Calu3 (cell line): ENCODE measurements around the gene MTTP. TPM values are rescaled to one million over a fixed set of nuclear protein-coding genes. Genes with fewer than 3 reads are reported as not detected.

Experiments
- BruUV-seq: library from RNA; stranded (reverse); fragments of 400-500 nt; replicated peaks from 2 replicates; lab custom pipeline; 2021; lab: Mats Ljungman, UMichigan
- CTCF ChIA-PET: fragments of 300-600 bp; sonication (Branson Sonifier 250); formaldehyde crosslinking; loops from one replicate; lab custom pipeline; 2022; ENCODE audit warnings: antibody characterized with exemption; lab: Charles Lee
- DNase-seq: peaks from one replicate; pipeline ENCODE4 v3.0.0; 2022
- H3K27ac Mint-ChIP-seq: one replicate; pipeline ENCODE4 v1.8.0; 2022; ENCODE audit warnings: mixed read lengths; ENCODE audit not compliant: unreplicated experiment
- H3K27me3 Mint-ChIP-seq: one replicate; pipeline ENCODE4 v1.8.0; 2022; ENCODE audit warnings: mixed read lengths; ENCODE audit not compliant: unreplicated experiment
- H3K36me3 Mint-ChIP-seq: one replicate; pipeline ENCODE4 v1.8.0; 2022; ENCODE audit warnings: mild to moderate bottlenecking, moderate library complexity, mixed read lengths; ENCODE audit not compliant: insufficient read depth, unreplicated experiment
- H3K4me1 Mint-ChIP-seq: one replicate; pipeline ENCODE4 v1.8.0; 2022; ENCODE audit warnings: mild to moderate bottlenecking, low read depth, mixed read lengths; ENCODE audit not compliant: unreplicated experiment
- H3K4me3 Mint-ChIP-seq: one replicate; pipeline ENCODE4 v1.8.0; 2022; ENCODE audit warnings: mild to moderate bottlenecking, low read depth, moderate library complexity, mixed read lengths; ENCODE audit not compliant: unreplicated experiment
- H3K9me3 Mint-ChIP-seq: one replicate; pipeline ENCODE4 v1.8.0; 2022; ENCODE audit warnings: low read depth, mixed read lengths; ENCODE audit not compliant: unreplicated experiment
- intact Hi-C: fragments of 100-400 bp; cut with micrococcal nuclease; formaldehyde crosslinking; loops from one replicate; pipeline ENCODE4 v1.10.0; 2022; ENCODE audit not compliant: unreplicated experiment
- total RNA-seq: library from RNA; stranded (reverse); gene quantifications from 2 replicates; pipeline ENCODE4 v1.2.3, GENCODE V29; 2022
- TF ChIP-seq, protein P1 (sequence below): fragments of 200-600 bp; IDR thresholded peaks from one replicate; pipeline ENCODE4 v1.8.0; 2022; ENCODE audit warnings: antibody characterized with exemption; ENCODE audit not compliant: unreplicated experiment

MTTP gene
- total RNA-seq, 1 experiment from 2014 or later, result not detected

DNA sequence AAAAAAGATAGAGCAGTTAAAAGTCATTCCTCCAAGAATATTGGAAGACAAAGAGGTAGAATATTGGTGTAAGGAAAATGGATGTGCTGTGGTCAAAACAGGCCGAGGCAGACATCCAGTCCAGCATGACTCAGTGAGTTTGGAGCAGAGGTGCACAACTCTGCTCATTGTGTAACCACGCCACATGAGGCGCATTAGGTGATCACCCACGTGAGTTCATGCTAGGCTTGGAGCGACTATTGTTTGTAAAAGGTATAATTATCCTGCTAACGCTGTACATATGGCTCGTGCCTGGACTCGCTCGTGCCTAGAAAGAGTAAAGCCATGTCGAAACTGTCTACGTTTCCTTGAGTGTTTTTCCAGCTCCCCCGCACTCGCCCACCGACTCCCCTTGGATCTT lies 59.1 kb downstream of the MTTP start:
- CTCF ChIA-PET, result no interaction called here
- BruUV-seq, result no TSS peak

DNA sequence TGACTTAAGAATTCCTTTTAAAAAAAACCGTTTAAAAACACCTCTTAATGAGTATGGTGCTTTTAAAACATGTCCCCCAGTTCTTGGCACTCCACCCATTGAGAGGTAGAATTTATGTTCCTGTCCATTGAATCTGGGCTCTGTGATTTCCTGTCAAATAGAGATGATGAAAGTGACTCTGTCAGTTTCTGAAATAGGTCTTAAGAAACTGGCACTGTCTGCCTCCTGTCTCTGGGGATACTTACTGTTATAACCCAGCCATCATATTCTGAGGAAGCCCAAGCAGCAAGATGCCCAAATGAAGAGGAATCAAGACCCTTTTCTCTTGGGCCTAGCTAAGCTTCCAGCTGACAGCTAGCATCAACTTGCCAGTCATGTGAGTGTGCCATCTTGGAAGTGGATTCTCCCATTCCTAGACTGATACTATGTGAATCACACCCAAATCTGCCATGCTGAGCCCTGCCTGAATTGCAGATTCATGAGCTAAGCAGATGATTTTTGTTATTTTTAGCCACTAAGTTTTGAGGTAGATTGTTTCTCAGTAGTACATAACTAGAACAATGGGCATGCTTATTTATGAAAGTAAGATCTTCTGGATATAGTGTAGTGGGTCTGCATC lies 60.2 kb downstream of the MTTP start:
- intact Hi-C loops, result loop anchor here (5.0 kb wide), 1 partner anchor 73 kb away; the partner anchor contains the start of gene TRMT10A
- CTCF ChIA-PET, result no interaction called here
- Mint-ChIP-seq H3K27ac (no peak overlapping the region), H3K36me3 (no peaks in the 10 kb centered on the region), H3K4me1 (peaks cover 51% of the 10 kb centered on the region), H3K9me3 (no peaks in the 10 kb centered on the region), H3K27me3 (no peaks in the 10 kb centered on the region), H3K4me3 (no peak overlapping the region)
- BruUV-seq, result no TSS peak
- TF ChIP-seq, protein P1, sequence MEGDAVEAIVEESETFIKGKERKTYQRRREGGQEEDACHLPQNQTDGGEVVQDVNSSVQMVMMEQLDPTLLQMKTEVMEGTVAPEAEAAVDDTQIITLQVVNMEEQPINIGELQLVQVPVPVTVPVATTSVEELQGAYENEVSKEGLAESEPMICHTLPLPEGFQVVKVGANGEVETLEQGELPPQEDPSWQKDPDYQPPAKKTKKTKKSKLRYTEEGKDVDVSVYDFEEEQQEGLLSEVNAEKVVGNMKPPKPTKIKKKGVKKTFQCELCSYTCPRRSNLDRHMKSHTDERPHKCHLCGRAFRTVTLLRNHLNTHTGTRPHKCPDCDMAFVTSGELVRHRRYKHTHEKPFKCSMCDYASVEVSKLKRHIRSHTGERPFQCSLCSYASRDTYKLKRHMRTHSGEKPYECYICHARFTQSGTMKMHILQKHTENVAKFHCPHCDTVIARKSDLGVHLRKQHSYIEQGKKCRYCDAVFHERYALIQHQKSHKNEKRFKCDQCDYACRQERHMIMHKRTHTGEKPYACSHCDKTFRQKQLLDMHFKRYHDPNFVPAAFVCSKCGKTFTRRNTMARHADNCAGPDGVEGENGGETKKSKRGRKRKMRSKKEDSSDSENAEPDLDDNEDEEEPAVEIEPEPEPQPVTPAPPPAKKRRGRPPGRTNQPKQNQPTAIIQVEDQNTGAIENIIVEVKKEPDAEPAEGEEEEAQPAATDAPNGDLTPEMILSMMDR, result no peak
- no peak for DNase-seq

More for the DNA sequence above, 59.1 kb downstream of the MTTP start:
- Mint-ChIP-seq H3K27me3 (no peaks in the 10 kb centered on the region), H3K36me3 (no peaks in the 10 kb centered on the region), H3K27ac (no peak overlapping the region), H3K9me3 (no peaks in the 10 kb centered on the region), H3K4me3 (no peak overlapping the region), H3K4me1 (peaks cover 51% of the 10 kb centered on the region)
- DNase-seq, result no peak
- intact Hi-C loops, result loop anchor here (5.0 kb wide), 1 partner anchor 71 kb away; the partner anchor contains the start of gene TRMT10A
- TF ChIP-seq, protein P1, result no peak

DNA sequence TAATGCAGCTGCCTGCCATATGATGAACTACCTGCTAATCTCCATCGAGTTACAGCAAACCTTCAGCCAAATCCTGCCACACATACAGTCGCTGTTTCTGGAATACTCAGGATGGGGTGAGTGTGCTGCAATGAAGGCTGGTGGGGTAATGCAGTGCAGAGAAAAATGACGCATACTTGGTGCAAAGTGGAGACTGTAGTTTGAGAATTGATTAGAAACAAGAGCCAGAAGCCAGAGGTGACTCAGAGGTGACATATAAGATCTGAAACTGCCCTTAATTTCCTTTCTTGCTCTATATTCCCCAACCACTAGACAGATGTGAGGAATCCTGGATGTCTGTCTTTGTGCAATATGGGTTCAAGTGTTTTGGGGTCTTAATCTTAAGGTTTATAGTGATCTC lies 61.0 kb downstream of the MTTP start:
- H3K9me3 Mint-ChIP-seq, result no peaks in the 10 kb centered on the region
- CTCF ChIA-PET, result no interaction called here
- no TSS peak for BruUV-seq
- TF ChIP-seq, protein P1, result no peak
- H3K27ac Mint-ChIP-seq, result no peak overlapping the region
- H3K4me1 Mint-ChIP-seq, result peaks cover 49% of the 10 kb centered on the region
- H3K27me3 Mint-ChIP-seq, result no peaks in the 10 kb centered on the region
- H3K36me3 Mint-ChIP-seq, result no peaks in the 10 kb centered on the region
- intact Hi-C loops, result no loop called here
- H3K4me3 Mint-ChIP-seq, result no peak overlapping the region
- peak; percentile 11 for DNase-seq

DNA sequence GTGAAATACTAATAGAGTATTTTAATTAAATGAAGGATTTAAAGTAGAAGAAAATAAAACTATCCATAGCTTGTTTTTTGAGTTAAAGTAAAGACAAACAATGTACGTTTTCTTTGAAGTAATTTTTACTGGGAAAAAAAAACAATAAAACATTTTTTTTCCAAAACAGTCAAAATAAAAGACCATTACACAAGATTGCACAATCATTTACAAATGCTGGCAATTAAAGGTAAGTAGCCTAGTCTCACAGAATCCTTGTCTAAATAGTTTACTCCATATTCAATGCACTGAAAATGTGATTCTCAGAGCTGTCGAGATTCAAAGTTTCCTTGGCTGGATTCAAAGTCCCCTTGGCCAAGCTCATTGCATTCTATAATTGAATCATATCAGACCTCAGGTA lies 61.8 kb downstream of the MTTP start:
- TF ChIP-seq, protein P1, result no peak
- CTCF ChIA-PET, result no interaction called here
- BruUV-seq, result no TSS peak
- intact Hi-C loops, result no loop called here
- Mint-ChIP-seq H3K4me3 (no peak overlapping the region), H3K36me3 (no peaks in the 10 kb centered on the region), H3K9me3 (no peaks in the 10 kb centered on the region), H3K4me1 (peaks cover 44% of the 10 kb centered on the region), H3K27me3 (no peaks in the 10 kb centered on the region), H3K27ac (peak overlapping the region; percentile 74)
- DNase-seq, result no peak
